GM18505 (cell line): ENCODE measurements around the gene SEMA5A.

Source experiments
- ATAC-seq: cut with Tn5 transposase; IDR thresholded peaks from one replicate; pipeline ENCODE4 v1.9.1; 2021; ENCODE audit not compliant: unreplicated experiment
- POLR2A ChIP-seq: IDR thresholded peaks from 4 replicates; pipeline ENCODE4 v1.6.1; 2011; ENCODE audit warnings: borderline replicate concordance; ENCODE audit not compliant: insufficient read depth, insufficient read length; ENCODE audit errors: extremely low read depth

SEMA5A gene

DNA sequence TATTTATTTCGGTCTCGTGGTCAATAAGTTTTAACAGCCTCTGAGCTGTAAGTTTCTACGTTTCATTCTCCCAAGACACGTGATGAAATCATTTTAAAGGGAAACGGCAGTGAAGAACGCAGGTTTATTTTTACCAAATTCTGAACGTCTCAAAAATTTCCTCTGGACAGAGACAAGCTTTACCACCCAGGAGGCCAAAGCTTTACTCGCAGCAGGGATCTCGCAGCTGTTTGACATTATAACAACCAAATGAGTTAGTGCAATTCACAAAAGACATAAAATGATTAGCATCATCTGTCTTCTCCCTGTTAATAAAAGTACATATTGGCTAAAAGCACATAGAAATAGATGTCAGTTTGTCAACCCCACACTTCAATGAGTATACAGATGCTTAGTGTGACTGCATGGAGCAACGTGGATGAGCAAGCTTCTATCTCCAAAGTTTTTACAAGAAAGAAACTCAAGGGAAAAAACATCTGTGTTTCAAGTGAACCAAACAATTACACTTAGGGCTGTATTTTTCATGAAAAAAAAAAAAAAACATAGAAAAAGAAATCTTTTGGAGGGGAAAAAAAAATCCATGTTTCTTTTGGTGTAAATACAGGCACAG, 2.5 kb downstream of the SEMA5A start:
- ATAC-seq = no peak
- no peak for TF ChIP-seq POLR2A

DNA sequence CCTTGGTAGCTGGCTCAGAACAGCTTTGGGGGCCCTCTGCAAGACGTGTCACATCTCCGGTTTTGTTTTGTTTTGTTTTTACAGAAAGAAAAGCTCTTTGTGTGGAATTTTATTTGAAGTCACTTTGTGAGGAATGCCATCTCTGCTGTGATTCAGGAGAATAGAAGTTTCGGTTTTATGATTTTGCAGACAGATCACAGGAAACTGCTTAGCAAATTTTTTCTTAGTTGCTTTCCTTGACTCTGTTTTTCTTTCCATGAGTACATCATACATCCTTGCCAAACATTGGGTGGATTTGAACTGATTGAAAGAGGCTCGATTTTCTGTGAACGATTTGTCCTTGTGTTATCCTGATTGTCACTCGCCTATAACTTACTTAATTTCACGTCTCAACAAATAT, 5.1 kb downstream of the SEMA5A start:
- ATAC-seq = no peak
- no peak for TF ChIP-seq POLR2A

GRCh38 chr5:9538504-9538903, 7.4 kb downstream of the SEMA5A start:
- no peak for TF ChIP-seq POLR2A
- ATAC-seq = no peak

GRCh38 chr5:9537223-9538141, 8.4 kb downstream of the SEMA5A start:
- no peak for TF ChIP-seq POLR2A
- ATAC-seq = no peak

DNA sequence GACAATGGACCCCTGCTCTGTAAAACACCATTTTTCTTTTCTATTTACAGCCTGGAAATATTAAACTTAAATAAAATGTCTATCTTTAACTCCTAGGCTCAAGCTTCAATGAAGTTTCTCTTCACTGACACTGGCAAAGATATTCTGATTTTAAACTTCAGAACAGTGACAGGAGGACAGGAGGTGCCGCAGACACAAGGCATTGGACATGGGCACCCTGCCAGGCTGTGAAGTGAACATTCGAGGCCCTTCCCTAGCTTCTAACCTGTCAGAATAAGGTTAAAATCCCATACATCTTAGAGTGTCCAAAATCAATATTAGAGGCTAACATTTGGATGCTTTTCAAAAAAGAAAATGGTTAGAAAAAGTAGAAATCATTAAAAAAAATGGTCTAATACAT, 9.2 kb downstream of the SEMA5A start:
- TF ChIP-seq POLR2A = no peak
- ATAC-seq = no peak

DNA sequence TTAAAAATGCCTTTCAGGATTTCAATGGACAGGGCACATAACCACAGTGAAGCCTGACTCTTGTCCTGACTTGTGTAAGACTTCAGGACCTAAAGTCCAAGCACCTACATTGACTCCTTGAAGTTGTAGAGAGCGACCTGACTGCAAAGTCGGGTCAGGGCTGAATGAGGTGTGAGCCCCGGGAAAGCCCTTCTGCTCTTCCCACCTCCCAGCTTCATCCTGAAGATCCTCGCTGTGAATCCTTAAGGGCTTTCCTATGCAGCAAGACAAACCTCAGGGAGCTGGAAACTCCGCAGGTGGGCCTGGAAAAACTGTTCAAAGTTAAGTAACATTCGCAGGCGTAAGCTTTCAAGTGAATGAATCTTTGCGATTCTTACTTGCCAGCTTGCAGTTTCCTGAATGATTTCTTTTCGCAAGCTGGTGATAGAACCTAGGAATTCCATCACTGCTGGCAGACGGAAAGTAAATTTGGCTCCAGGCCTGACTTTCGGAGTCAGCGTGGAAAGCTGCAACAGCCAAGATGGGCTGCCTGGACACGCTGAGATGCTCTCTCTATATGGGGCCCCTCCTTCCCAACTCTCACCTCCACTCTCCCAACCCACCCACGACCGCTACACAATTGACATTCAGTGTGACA, 10.9 kb downstream of the SEMA5A start:
- no peak for TF ChIP-seq POLR2A
- ATAC-seq = no peak

GRCh38 chr5:9533562-9534364, 12.1 kb downstream of the SEMA5A start:
- no peak for TF ChIP-seq POLR2A
- no peak for ATAC-seq

- no peak for TF ChIP-seq POLR2A
- ATAC-seq = no peak
These were observed 12.8 kb downstream of the SEMA5A start for GRCh38 chr5:9533096-9533495.

DNA sequence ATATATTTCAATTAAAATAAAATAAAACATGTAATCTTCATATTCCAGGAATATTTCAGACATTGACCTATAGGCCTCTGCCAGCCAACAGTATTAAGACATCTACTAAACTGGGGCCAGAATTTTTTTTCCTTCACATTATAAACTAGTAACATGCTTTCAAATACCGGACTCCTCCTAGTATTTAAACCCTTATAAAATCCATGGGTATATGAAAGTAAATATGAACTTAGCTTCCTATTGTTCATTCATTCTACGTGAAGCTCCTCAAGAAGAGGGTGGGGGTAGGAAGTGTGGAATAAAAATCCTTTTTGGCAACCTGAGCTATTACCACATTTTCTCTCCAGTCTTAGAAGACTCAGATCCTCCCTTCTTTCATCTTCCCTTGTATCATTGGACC, 16.4 kb downstream of the SEMA5A start:
- ATAC-seq = no peak
- no peak for TF ChIP-seq POLR2A

GRCh38 chr5:9529041-9529480, 16.8 kb downstream of the SEMA5A start:
- ATAC-seq = no peak
- no peak for TF ChIP-seq POLR2A

- no peak for ATAC-seq
- TF ChIP-seq POLR2A = no peak
These were observed 20.9 kb downstream of the SEMA5A start for GRCh38 chr5:9524941-9525340.

DNA sequence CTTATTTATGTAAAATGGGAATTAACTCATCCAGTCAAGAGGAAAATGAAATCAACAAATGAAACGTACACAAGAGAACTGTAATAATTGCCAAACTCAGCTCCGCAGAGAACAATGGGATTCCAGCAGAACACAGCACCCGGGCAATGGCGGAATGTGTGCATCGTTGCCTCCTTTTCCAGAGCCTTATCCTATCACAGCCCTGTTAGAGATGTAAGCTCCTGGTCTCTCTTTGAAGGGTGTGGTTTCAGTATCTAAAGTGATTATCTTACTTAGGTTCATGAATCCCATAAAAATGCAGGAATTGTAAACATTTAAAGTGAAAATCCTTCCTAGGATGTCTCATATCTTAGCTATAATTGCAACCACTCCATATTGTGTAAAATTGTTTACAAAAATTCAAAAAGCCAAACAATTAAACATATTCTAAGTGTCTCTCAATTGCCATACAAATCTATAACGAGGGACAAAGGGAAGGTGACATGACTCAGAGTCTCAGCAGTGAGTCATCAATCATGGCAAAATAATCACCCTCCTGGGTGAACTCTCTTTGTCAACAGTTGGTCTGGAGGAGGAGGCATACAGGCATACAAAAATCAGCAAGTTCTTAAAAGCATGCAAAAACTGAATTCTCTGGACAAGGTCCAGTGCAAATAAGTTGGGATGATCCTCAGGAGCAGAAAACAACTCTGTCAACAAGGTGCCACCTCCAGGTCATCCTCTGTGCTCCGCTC, 22.6 kb downstream of the SEMA5A start:
- ATAC-seq = no peak
- TF ChIP-seq POLR2A = no peak
